Measurements from ENCODE around the gene SLC39A5.
"Not testable (repeated sequence)": the region's sequence is repeated elsewhere in the genome, so short reads cannot be mapped to it uniquely, and the experiment has no call there.

SLC39A5 gene

GRCh38 chr12:56262955-56263354, 33.1 kb downstream of the SLC39A5 start:
- not testable (repeated sequence) for H3K36me3 Mint-ChIP-seq; H3K4me3 Mint-ChIP-seq; H3K27ac Mint-ChIP-seq; H3K27me3 Mint-ChIP-seq; H3K9me3 Mint-ChIP-seq; ATAC-seq (replicated peaks); DNase-seq
- H3K4me1 Mint-ChIP-seq: peaks cover 17 to 25% of the 10 kb centered on the region in 2 donors

GRCh38 chr12:56266068-56266692, 36.3 kb downstream of the SLC39A5 start:
- DNase-seq; ATAC-seq (replicated peaks); H3K27me3 Mint-ChIP-seq; H3K9me3 Mint-ChIP-seq: not testable (repeated sequence)
- peaks cover 17 to 21% of the 10 kb centered on the region in 2 donors for H3K4me1 Mint-ChIP-seq
- peaks cover 9 to 13% of the 10 kb centered on the region in 2 donors for H3K36me3 Mint-ChIP-seq
- H3K4me3 Mint-ChIP-seq: peak overlapping the region; percentile 93 to 96
- peak overlapping the region; percentile 97 for H3K27ac Mint-ChIP-seq

- H3K4me3 Mint-ChIP-seq: peak within 1 kb of the TSS; percentile 93 to 96
- ATAC-seq (replicated peaks) (peak; percentile 90 to 93), DNase-seq (peak; percentile 85)
- peaks cover 17 to 21% of the 10 kb centered on the region in 2 donors for H3K4me1 Mint-ChIP-seq
- H3K9me3 Mint-ChIP-seq: no peaks in the 10 kb centered on the region
- H3K27ac Mint-ChIP-seq: peak within 1 kb of the TSS; percentile 97
- no peaks in the 10 kb centered on the region for H3K27me3 Mint-ChIP-seq
- peaks cover 9 to 16% of the 10 kb centered on the region in 2 donors for H3K36me3 Mint-ChIP-seq
These were observed 37.0 kb downstream of the SLC39A5 start, which contains the start of gene COQ10A for GRCh38 chr12:56266693-56267442. Gene COQ10A (plus strand): TSS chr12:56266942. CDS start chr12:56267119, 177 bp downstream.

GRCh38 chr12:56267443-56268071, 37.7 kb downstream of the SLC39A5 start:
- Mint-ChIP-seq H3K27ac (peak overlapping the region; percentile 63), H3K9me3 (no peaks in the 10 kb centered on the region), H3K27me3 (no peaks in the 10 kb centered on the region), H3K36me3 (peaks cover 9 to 20% of the 10 kb centered on the region in 2 donors), H3K4me1 (peaks cover 17 to 21% of the 10 kb centered on the region in 2 donors), H3K4me3 (peak overlapping the region; percentile 93 to 96)
- ATAC-seq (replicated peaks): peak; percentile 50 to 51
- DNase-seq: no peak

- no peak overlapping the region for H3K4me3 Mint-ChIP-seq
- DNase-seq: no peak
- H3K36me3 Mint-ChIP-seq: peaks cover 22 to 39% of the 10 kb centered on the region in 2 donors
- no peaks in the 10 kb centered on the region for H3K27me3 Mint-ChIP-seq
- H3K4me1 Mint-ChIP-seq: peaks cover 15 to 21% of the 10 kb centered on the region in 2 donors
- H3K27ac Mint-ChIP-seq: peak overlapping the region; percentile 10
- ATAC-seq (replicated peaks): no peak
- H3K9me3 Mint-ChIP-seq: no peaks in the 10 kb centered on the region
These were observed 41.2 kb downstream of the SLC39A5 start for GRCh38 chr12:56271031-56271430.

- peaks cover 8 to 11% of the 10 kb centered on the region in 2 donors for H3K4me1 Mint-ChIP-seq
- H3K27ac Mint-ChIP-seq; H3K4me3 Mint-ChIP-seq; H3K9me3 Mint-ChIP-seq; ATAC-seq (replicated peaks); DNase-seq; H3K27me3 Mint-ChIP-seq: not testable (repeated sequence)
- H3K36me3 Mint-ChIP-seq: peaks cover 23 to 41% of the 10 kb centered on the region in 2 donors
These were observed 42.6 kb downstream of the SLC39A5 start for GRCh38 chr12:56272468-56272867.

GRCh38 chr12:56274299-56274698, 44.4 kb downstream of the SLC39A5 start:
- H3K9me3 Mint-ChIP-seq: no peaks in the 10 kb centered on the region
- H3K4me1 Mint-ChIP-seq: no peaks in the 10 kb centered on the region
- H3K27ac Mint-ChIP-seq: no peak overlapping the region
- peaks cover 23 to 42% of the 10 kb centered on the region in 2 donors for H3K36me3 Mint-ChIP-seq
- no peak overlapping the region for H3K4me3 Mint-ChIP-seq
- H3K27me3 Mint-ChIP-seq: no peaks in the 10 kb centered on the region
- no peak for ATAC-seq (replicated peaks)
- no peak for DNase-seq

GRCh38 chr12:56278905-56279304, 49.1 kb downstream of the SLC39A5 start:
- no peak for DNase-seq
- H3K4me3 Mint-ChIP-seq: no peak overlapping the region
- no peak for ATAC-seq (replicated peaks)
- H3K36me3 Mint-ChIP-seq: peaks cover 22 to 46% of the 10 kb centered on the region in 2 donors
- no peak overlapping the region for H3K27ac Mint-ChIP-seq
- H3K4me1 Mint-ChIP-seq: peaks cover 4 to 6% of the 10 kb centered on the region in 2 donors
- H3K9me3 Mint-ChIP-seq: no peaks in the 10 kb centered on the region
- H3K27me3 Mint-ChIP-seq: no peaks in the 10 kb centered on the region

- Mint-ChIP-seq H3K9me3 (no peaks in the 10 kb centered on the region), H3K27me3 (no peaks in the 10 kb centered on the region), H3K4me1 (peaks cover 4 to 6% of the 10 kb centered on the region in 2 donors), H3K36me3 (peaks cover 19 to 44% of the 10 kb centered on the region in 2 donors), H3K4me3 (no peak overlapping the region), H3K27ac (no peak overlapping the region)
- DNase-seq: no peak
- no peak for ATAC-seq (replicated peaks)
These were observed 51.0 kb downstream of the SLC39A5 start for GRCh38 chr12:56280849-56281248.

- DNase-seq: no peak
- H3K36me3 Mint-ChIP-seq: peaks cover 22 to 49% of the 10 kb centered on the region in 2 donors
- H3K4me3 Mint-ChIP-seq: no peak overlapping the region
- ATAC-seq (replicated peaks): no peak
- no peaks in the 10 kb centered on the region for H3K27me3 Mint-ChIP-seq
- no peaks in the 10 kb centered on the region for H3K9me3 Mint-ChIP-seq
- peak overlapping the region; percentile 88 for H3K27ac Mint-ChIP-seq
- H3K4me1 Mint-ChIP-seq: peaks cover 4 to 8% of the 10 kb centered on the region in 2 donors
These were observed 52.2 kb downstream of the SLC39A5 start for GRCh38 chr12:56282030-56282429.

GRCh38 chr12:56282579-56282978, 52.7 kb downstream of the SLC39A5 start:
- ATAC-seq (replicated peaks) (no peak), DNase-seq (no peak)
- Mint-ChIP-seq H3K36me3 (peaks cover 24 to 49% of the 10 kb centered on the region in 2 donors), H3K27ac (peak overlapping the region; percentile 88), H3K9me3 (no peaks in the 10 kb centered on the region), H3K27me3 (no peaks in the 10 kb centered on the region), H3K4me3 (no peak overlapping the region), H3K4me1 (peaks cover 4 to 8% of the 10 kb centered on the region in 2 donors)

- not testable (repeated sequence) for H3K27ac Mint-ChIP-seq; H3K27me3 Mint-ChIP-seq; H3K4me1 Mint-ChIP-seq; H3K9me3 Mint-ChIP-seq; DNase-seq; H3K4me3 Mint-ChIP-seq; ATAC-seq (replicated peaks)
- H3K36me3 Mint-ChIP-seq: peaks cover 24 to 46% of the 10 kb centered on the region in 2 donors
These were observed 54.4 kb downstream of the SLC39A5 start for GRCh38 chr12:56284263-56284662.

GRCh38 chr12:56286044-56286830, 56.4 kb downstream of the SLC39A5 start:
- no peak for ATAC-seq (replicated peaks)
- H3K36me3 Mint-ChIP-seq: peaks cover 25 to 54% of the 10 kb centered on the region in 2 donors
- no peak overlapping the region for H3K4me3 Mint-ChIP-seq
- H3K9me3 Mint-ChIP-seq: no peaks in the 10 kb centered on the region
- no peak for DNase-seq
- peaks cover 7 to 10% of the 10 kb centered on the region in 2 donors for H3K4me1 Mint-ChIP-seq
- no peak overlapping the region for H3K27ac Mint-ChIP-seq
- H3K27me3 Mint-ChIP-seq: no peaks in the 10 kb centered on the region
